ENCODE data around the gene TMEM212. TPM values are rescaled to one million over a fixed set of nuclear protein-coding genes. Genes with fewer than 3 reads are reported as not detected.

The TMEM212 gene
- total RNA-seq, 2 experiments from 2014 or later, result not detected

DNA sequence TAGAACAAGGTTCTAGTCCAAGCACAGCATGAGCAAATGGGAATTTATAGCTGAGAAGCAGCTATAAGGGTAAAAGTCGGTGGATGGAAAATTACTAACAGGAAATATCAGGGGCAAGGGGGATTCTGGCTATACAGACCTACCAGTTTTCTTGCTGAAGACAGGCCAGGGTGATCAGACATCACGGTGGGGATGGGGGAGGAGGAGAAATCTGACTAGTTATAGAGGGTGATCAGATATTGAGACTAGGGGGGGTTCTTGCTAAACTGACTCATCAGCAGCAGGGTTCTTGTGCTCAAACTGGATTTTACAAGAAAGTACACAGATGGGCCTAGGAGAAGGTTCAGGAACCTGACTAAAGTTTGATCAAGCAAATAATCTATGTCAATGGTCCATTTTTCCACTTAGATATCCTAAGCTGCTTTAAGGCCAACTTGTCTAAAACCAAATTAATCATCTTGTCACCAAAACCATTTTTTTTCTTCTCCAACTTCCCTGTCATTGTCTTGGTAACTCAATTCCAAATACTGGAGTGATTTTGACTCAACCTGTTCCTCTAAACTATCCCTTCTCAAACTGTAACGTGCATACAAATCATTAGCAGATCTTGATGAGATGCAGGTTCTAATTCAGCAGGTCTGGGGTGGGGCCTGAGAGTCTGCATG lies 4.6 kb downstream of the TMEM212 start:
- no peak overlapping the region for H3K4me3 ChIP-seq (ENCODE audit: low read length)
- POLR2A ChIA-PET, result no interaction called here
- H3K27ac Mint-ChIP-seq, result no peak overlapping the region

DNA sequence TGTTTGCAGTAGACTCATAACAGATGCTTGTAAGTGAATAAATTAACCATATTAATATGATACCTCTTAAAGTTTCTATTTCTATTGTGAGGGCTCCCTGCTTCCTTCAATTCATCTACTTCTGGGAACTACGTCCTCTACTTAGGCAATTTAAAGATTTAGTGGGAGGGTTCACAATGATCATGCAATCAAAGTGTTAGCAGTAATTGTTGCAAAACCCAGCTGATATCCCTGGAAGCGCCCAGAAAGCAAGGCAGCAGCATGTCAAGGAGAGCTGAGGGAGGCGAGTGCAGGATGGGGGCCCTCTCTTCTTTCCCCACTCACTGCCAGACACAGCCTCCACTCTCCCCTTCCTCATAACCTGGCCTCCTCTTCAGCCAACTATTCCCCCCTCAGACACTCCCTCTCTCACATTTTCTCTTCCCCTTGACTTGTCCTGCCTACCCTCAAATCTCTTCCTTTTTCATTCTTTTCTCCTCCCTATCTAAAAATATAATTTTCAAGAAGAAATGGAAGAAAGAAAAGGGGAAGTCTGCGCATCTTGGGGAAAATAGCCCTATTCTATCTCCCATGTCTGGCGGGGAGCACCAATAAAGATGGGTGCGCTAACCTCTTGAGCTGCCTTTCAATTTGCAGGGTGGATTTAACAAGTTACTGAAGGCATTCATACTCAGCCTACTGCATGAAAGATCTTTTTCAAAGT lies 6.6 kb downstream of the TMEM212 start:
- no peaks in the 10 kb centered on the region for H3K9me3 Mint-ChIP-seq
- ChIA-PET POLR2A (no interaction called here), CTCF (interaction anchor here (1.2 kb wide), 1 partner anchor 9 kb away, joined by 4 read pairs; no protein-coding TSS in a partner anchor)
- Histone ChIP-seq H3K27ac (ENCODE audit: low read depth in 1 of 2, low read length in 2 of 2) (no peak overlapping the region), H3K4me3 (ENCODE audit: low read length) (no peak overlapping the region), H3K4me1 (ENCODE audit: insufficient read depth, low read length) (no peaks in the 10 kb centered on the region), H3K27me3 (ENCODE audit: control insufficient read depth in 1 of 2, insufficient read depth in 2 of 2, low read length in 2 of 2) (no peaks in the 10 kb centered on the region), H3K9me3 (ENCODE audit: control insufficient read depth in 1 of 2, insufficient read depth in 1 of 2, low read length in 2 of 2) (no peaks in the 10 kb centered on the region), H3K36me3 (ENCODE audit: insufficient read depth, low read length) (no peaks in the 10 kb centered on the region)
- H3K27ac Mint-ChIP-seq, result no peak overlapping the region
- H3K36me3 Mint-ChIP-seq (ENCODE audit: low read depth), result no peaks in the 10 kb centered on the region
- peaks cover 5% of the 10 kb centered on the region for H3K4me1 Mint-ChIP-seq (ENCODE audit: low read depth)
- intact Hi-C loops (cut with DNase I, micrococcal nuclease), result no loop called here
- no peak overlapping the region for H3K4me3 Mint-ChIP-seq
- H3K27me3 Mint-ChIP-seq, result no peaks in the 10 kb centered on the region
- ATAC-seq (ENCODE audit: poor library complexity) (no peak), DNase-seq (no peak)
- TF ChIP-seq, protein P1, sequence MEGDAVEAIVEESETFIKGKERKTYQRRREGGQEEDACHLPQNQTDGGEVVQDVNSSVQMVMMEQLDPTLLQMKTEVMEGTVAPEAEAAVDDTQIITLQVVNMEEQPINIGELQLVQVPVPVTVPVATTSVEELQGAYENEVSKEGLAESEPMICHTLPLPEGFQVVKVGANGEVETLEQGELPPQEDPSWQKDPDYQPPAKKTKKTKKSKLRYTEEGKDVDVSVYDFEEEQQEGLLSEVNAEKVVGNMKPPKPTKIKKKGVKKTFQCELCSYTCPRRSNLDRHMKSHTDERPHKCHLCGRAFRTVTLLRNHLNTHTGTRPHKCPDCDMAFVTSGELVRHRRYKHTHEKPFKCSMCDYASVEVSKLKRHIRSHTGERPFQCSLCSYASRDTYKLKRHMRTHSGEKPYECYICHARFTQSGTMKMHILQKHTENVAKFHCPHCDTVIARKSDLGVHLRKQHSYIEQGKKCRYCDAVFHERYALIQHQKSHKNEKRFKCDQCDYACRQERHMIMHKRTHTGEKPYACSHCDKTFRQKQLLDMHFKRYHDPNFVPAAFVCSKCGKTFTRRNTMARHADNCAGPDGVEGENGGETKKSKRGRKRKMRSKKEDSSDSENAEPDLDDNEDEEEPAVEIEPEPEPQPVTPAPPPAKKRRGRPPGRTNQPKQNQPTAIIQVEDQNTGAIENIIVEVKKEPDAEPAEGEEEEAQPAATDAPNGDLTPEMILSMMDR (IDR thresholded peaks at IDR 0.05), result no peak

More for the DNA sequence above, 4.6 kb downstream of the TMEM212 start:
- H3K27me3 Mint-ChIP-seq, result no peaks in the 10 kb centered on the region
- no peaks in the 10 kb centered on the region for H3K9me3 Mint-ChIP-seq
- no peak for ATAC-seq (ENCODE audit: poor library complexity)
- H3K36me3 Mint-ChIP-seq (ENCODE audit: low read depth), result no peaks in the 10 kb centered on the region
- H3K27ac ChIP-seq (ENCODE audit: low read depth in 1 of 2, low read length in 2 of 2), result no peak overlapping the region
- peaks cover 5% of the 10 kb centered on the region for H3K4me1 Mint-ChIP-seq (ENCODE audit: low read depth)
- no peaks in the 10 kb centered on the region for H3K27me3 ChIP-seq (ENCODE audit: control insufficient read depth in 1 of 2, insufficient read depth in 2 of 2, low read length in 2 of 2)
- DNase-seq, result no peak
- CTCF ChIA-PET, result no interaction called here
- intact Hi-C loops (cut with DNase I, micrococcal nuclease), result no loop called here
- H3K4me3 Mint-ChIP-seq, result no peak overlapping the region
- no peaks in the 10 kb centered on the region for H3K4me1 ChIP-seq (ENCODE audit: insufficient read depth, low read length)
- TF ChIP-seq, protein P1 (IDR thresholded peaks at IDR 0.05), result no peak
- no peaks in the 10 kb centered on the region for H3K9me3 ChIP-seq (ENCODE audit: control insufficient read depth in 1 of 2, insufficient read depth in 1 of 2, low read length in 2 of 2)
- H3K36me3 ChIP-seq (ENCODE audit: insufficient read depth, low read length), result no peaks in the 10 kb centered on the region

DNA sequence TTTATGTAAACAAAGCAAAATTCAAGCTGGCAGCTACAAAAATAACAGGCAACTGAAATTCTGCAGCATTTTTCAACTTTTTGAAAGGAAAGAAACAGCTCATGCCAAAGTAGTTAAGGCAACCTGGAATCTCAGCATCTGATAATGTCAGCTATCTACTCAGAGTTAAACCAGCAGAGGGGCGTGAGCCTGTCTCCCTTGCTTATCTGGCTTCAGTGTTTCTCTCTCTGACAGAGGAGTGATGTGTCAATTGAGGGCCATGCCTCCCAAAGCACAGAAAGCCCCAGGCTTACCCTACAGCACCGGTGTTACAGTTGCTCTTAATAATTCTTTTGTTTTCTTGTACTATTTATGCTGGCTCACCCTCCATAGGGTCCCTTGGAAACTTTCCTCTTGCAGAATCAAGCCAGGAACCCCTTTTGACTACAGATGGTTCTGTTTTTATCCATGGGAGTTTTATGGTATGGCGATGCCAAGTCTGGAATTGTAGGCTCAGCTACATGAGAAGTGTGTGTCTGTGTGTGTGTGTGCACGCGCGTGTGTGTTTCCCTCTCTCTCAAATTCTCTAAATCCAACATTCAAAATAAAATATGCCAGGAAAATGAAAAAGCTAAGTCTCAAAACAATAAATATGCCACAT lies 7.3 kb downstream of the TMEM212 start:
- DNase-seq (no peak), ATAC-seq (ENCODE audit: poor library complexity) (no peak)
- Mint-ChIP-seq H3K9me3 (no peaks in the 10 kb centered on the region), H3K4me1 (ENCODE audit: low read depth) (peaks cover 5% of the 10 kb centered on the region), H3K27me3 (no peaks in the 10 kb centered on the region), H3K27ac (no peak overlapping the region), H3K36me3 (ENCODE audit: low read depth) (no peaks in the 10 kb centered on the region), H3K4me3 (no peak overlapping the region)
- Histone ChIP-seq H3K9me3 (ENCODE audit: control insufficient read depth in 1 of 2, insufficient read depth in 1 of 2, low read length in 2 of 2) (no peaks in the 10 kb centered on the region), H3K27ac (ENCODE audit: low read depth in 1 of 2, low read length in 2 of 2) (no peak overlapping the region), H3K4me3 (ENCODE audit: low read length) (no peak overlapping the region), H3K4me1 (ENCODE audit: insufficient read depth, low read length) (no peaks in the 10 kb centered on the region), H3K27me3 (ENCODE audit: control insufficient read depth in 1 of 2, insufficient read depth in 2 of 2, low read length in 2 of 2) (no peaks in the 10 kb centered on the region), H3K36me3 (ENCODE audit: insufficient read depth, low read length) (no peaks in the 10 kb centered on the region)
- CTCF ChIA-PET, result interaction anchor here (1.2 kb wide), 1 partner anchor 10 kb away, joined by 4 read pairs; no protein-coding TSS in a partner anchor
- intact Hi-C loops (cut with DNase I, micrococcal nuclease), result no loop called here
- TF ChIP-seq, protein P1 (IDR thresholded peaks at IDR 0.05), result no peak
- POLR2A ChIA-PET, result no interaction called here

Measured in CD4-positive, alpha-beta T cell (primary cell).